AG09309 (cell line): ENCODE data around the gene OR13D1.
"Not testable (repeated sequence)": the region's sequence is repeated elsewhere in the genome, so short reads cannot be mapped to it uniquely, and the experiment has no call there.

Experiments
- DNase-seq: peaks from one replicate; pipeline ENCODE4 v3.0.0-alpha.2; 2010; ENCODE audit warnings: low read depth
- H3K4me3 ChIP-seq: 2 replicates; pipeline ENCODE4 v1.5.1; 2011; ENCODE audit warnings: mild to moderate bottlenecking, low read depth, low read length, moderate library complexity; ENCODE audit not compliant: control insufficient read depth
- TF ChIP-seq, protein P1 (sequence below): IDR thresholded peaks from 2 replicates; pipeline ENCODE4 v1.5.1; 2011; ENCODE audit warnings: mild to moderate bottlenecking, low read depth, low read length, inconsistent platforms; ENCODE audit not compliant: insufficient read depth, control insufficient read depth; ENCODE audit errors: missing control alignments

OR13D1 gene

GRCh38 chr9:104694218-104694617, at the start of gene OR13D1:
Gene OR13D1 (plus strand): TSS chr9:104694518. CDS start chr9:104694518, 0 bp downstream.
- no peak for DNase-seq

GRCh38 chr9:104658496-104659195, 35.7 kb upstream of the OR13D1 start:
- no peak overlapping the region for H3K4me3 ChIP-seq
- TF ChIP-seq, protein P1, sequence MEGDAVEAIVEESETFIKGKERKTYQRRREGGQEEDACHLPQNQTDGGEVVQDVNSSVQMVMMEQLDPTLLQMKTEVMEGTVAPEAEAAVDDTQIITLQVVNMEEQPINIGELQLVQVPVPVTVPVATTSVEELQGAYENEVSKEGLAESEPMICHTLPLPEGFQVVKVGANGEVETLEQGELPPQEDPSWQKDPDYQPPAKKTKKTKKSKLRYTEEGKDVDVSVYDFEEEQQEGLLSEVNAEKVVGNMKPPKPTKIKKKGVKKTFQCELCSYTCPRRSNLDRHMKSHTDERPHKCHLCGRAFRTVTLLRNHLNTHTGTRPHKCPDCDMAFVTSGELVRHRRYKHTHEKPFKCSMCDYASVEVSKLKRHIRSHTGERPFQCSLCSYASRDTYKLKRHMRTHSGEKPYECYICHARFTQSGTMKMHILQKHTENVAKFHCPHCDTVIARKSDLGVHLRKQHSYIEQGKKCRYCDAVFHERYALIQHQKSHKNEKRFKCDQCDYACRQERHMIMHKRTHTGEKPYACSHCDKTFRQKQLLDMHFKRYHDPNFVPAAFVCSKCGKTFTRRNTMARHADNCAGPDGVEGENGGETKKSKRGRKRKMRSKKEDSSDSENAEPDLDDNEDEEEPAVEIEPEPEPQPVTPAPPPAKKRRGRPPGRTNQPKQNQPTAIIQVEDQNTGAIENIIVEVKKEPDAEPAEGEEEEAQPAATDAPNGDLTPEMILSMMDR = no peak
- DNase-seq = no peak

More at GRCh38 chr9:104694218-104694617, at the start of gene OR13D1:
- TF ChIP-seq, protein P1 = no peak
- no peak within 1 kb of the TSS for H3K4me3 ChIP-seq

DNA sequence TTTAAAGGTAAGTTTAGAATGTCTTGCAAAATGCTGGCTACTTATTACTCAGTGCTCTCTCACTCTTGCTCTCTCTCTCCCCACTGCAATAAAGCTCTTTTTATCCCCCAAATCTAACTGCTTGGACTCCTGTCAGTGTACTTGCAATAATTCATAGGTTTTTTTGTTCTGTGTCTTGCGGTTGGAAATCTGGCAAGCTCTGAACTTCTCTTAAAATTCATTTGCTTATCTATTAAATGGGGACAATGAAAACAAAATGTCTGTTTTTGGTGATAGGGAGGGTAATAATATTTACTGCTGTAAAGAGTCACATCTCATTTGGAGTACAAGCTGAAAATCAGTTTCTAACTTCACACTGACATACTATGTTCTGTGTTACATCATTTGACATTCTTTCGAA, 18.7 kb upstream of the OR13D1 start:
- TF ChIP-seq, protein P1 = no peak
- no peak for DNase-seq
- H3K4me3 ChIP-seq = no peak overlapping the region

GRCh38 chr9:104682642-104683041, 11.7 kb upstream of the OR13D1 start:
- no peak overlapping the region for H3K4me3 ChIP-seq
- TF ChIP-seq, protein P1 = peak; percentile 35
- peak; percentile 11 for DNase-seq

DNA sequence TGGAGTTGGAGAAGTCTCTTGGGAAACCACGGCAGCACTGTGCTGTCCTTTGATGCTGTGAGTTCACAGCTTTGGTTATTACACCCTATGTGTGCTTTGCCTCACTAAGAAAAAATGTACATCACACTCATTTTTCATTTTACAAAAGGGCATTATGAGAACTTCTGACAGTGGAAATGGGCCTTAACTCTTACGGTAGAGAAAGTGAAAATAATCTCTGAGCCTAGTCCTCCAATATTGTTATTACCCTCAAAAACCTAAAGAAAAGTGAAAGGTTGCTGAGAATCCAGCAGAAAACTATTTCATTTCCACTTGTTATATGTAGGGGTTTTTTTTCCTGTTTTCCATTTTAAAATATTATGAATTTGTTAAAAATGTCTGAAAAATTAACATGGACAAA, 8.2 kb upstream of the OR13D1 start:
- no peak for DNase-seq
- TF ChIP-seq, protein P1 = no peak
- H3K4me3 ChIP-seq = no peak overlapping the region

- TF ChIP-seq, protein P1 = no peak
Measured at GRCh38 chr9:104700306-104700705, 6.0 kb downstream of the OR13D1 start.

DNA sequence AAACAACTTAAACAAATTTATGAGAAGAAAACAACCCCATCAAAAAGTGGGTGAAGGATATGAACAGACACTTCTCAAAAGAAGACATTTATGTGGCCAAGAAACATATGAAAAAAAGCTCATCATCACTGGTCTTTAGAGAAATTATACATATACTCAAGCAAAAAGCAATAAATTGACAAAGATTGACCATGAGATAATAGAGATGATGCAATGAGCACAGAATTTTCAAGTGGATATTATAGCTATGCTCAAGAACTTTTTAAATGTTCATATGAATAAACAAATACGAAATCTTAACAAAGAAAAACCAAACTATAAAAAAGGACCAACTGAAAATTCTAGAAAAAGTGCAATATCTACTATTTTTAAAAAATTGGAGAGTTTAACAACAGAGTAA, 14.4 kb downstream of the OR13D1 start:
- not testable (repeated sequence) for H3K4me3 ChIP-seq, DNase-seq

More at GRCh38 chr9:104700306-104700705, 6.0 kb downstream of the OR13D1 start:
- no peak for DNase-seq
- no peak overlapping the region for H3K4me3 ChIP-seq
